ENCODE data around the gene MYH9. TPM values are rescaled to one million over a fixed set of nuclear protein-coding genes. Genes with fewer than 3 reads are reported as not detected.

Gene MYH9
- total and polyA plus RNA-seq, 2 experiments from 2014 or later: 58.4 to 233 TPM

- Mint-ChIP-seq H3K27me3 (ENCODE audit: insufficient read depth, low read depth, poor library complexity) (peaks cover 3% of the 10 kb centered on the region), H3K9me3 (no peaks in the 10 kb centered on the region), H3K36me3 (ENCODE audit: low read depth) (no peaks in the 10 kb centered on the region), H3K4me1 (peaks cover 21% of the 10 kb centered on the region), H3K4me3 (no peak overlapping the region), H3K27ac (no peak overlapping the region)
- no peaks in the 10 kb centered on the region for H3F3A ChIP-seq (replicated peaks; ENCODE audit: low read depth)
- no peaks in the 10 kb centered on the region for H3K36me3 ChIP-seq (ENCODE audit: insufficient read depth)
- no peak for ATAC-seq
- H4K20me1 ChIP-seq (replicated peaks; ENCODE audit: insufficient read depth): no peaks in the 10 kb centered on the region
- TF ChIP-seq ETS1 (IDR thresholded peaks at IDR 0.05) (no peak), CTCF (conservative IDR thresholded peaks at IDR 0.05; ENCODE audit: low read depth in 2 of 2) (no peak), ZNF331 (CRISPR knock-in tag; IDR thresholded peaks at IDR 0.05; ENCODE audit: low read depth) (no peak), POLR2AphosphoS5 (IDR thresholded peaks at IDR 0.05; ENCODE audit: low read depth) (no peak), JUNB (IDR thresholded peaks at IDR 0.05; ENCODE audit: unreplicated experiment) (no peak), ZNF114 (CRISPR knock-in tag; IDR thresholded peaks at IDR 0.05) (no peak), CREB1 (CRISPR knock-in tag; IDR thresholded peaks at IDR 0.05; ENCODE audit: low read depth) (no peak), EZH2 (IDR thresholded peaks at IDR 0.05; ENCODE audit: low read depth, unreplicated experiment) (no peak)
- DNase-seq (ENCODE audit: low spot score): no peak
- H3K4me2 ChIP-seq: no peak overlapping the region
- no peaks in the 10 kb centered on the region for H3K79me2 ChIP-seq (replicated peaks; ENCODE audit: insufficient read depth)
- no peak overlapping the region for H3K4me3 ChIP-seq
- no peaks in the 10 kb centered on the region for H3K9me2 ChIP-seq (ENCODE audit: insufficient read depth)
- no peak overlapping the region for H3K27ac ChIP-seq (ENCODE audit: low read depth)
- no peak overlapping the region for H2AFZ ChIP-seq
- H3K27me3 ChIP-seq (ENCODE audit: insufficient read depth): no peaks in the 10 kb centered on the region
- no peaks in the 10 kb centered on the region for H3K4me1 ChIP-seq (ENCODE audit: insufficient read depth)
These were observed 11.7 kb upstream of the MYH9 start for GRCh38 chr22:36399472-36399778.

DNA sequence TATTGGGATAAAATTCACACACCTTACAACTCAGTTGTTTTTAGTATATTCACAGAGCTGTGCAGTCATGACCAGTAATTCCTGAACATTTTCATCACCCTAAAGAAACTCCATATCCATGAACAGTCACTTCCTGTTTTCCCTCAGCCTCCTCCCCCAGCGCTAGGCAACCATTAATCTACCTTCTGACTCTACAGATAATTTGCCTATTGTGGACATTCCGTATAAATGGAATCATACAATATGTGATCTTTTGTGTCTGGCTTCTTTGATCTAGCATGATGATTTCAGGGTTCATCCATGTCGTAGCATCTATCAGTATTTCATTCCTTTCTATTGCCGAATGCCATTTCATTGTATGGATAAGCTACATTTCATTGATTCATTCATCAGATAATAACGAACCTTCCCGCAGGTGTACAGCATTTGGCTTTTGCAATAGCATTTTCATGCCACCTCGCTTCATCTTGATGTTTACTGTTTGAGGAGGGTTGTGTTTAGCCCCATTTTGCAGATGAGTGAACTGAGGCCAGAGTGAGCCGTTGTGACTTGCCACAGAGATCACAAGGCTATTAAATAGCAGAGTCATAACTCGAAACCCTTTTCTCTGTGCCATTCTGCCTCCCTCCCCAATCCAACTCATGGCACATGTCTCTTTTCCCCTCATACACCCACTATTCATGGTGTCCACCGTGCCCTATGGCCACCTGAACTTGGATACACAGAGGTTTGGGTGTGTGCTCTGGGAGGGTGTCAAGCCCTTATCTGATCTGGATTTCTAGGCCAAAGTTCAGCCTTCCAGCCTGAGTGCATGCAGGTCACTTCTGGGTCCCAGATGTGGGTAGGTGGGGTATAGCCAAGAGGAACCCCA, 11.1 kb upstream of the MYH9 start:
- Histone ChIP-seq H3K27ac (ENCODE audit: low read depth) (no peak overlapping the region; the same call in 1 of the 2 replicates), H3K4me3 (no peak overlapping the region), H3K9me2 (ENCODE audit: insufficient read depth) (no peaks in the 10 kb centered on the region), H3F3A (replicated peaks; ENCODE audit: low read depth) (no peaks in the 10 kb centered on the region), H3K36me3 (ENCODE audit: insufficient read depth) (no peaks in the 10 kb centered on the region), H3K79me2 (replicated peaks; ENCODE audit: insufficient read depth) (no peaks in the 10 kb centered on the region), H3K4me2 (no peak overlapping the region), H2AFZ (no peak overlapping the region), H4K20me1 (replicated peaks; ENCODE audit: insufficient read depth) (no peaks in the 10 kb centered on the region), H3K4me1 (ENCODE audit: insufficient read depth) (no peaks in the 10 kb centered on the region), H3K27me3 (ENCODE audit: insufficient read depth) (no peaks in the 10 kb centered on the region)
- Mint-ChIP-seq H3K9me3 (no peaks in the 10 kb centered on the region), H3K27me3 (ENCODE audit: insufficient read depth, low read depth, poor library complexity) (peaks cover 4% of the 10 kb centered on the region), H3K36me3 (ENCODE audit: low read depth) (no peaks in the 10 kb centered on the region), H3K4me1 (peaks cover 21% of the 10 kb centered on the region), H3K4me3 (no peak overlapping the region), H3K27ac (no peak overlapping the region)
- ATAC-seq: no peak
- no peak for DNase-seq (ENCODE audit: low spot score)
- no peak for TF ChIP-seq POLR2AphosphoS5 (IDR thresholded peaks at IDR 0.05; ENCODE audit: low read depth)
- TF ChIP-seq EZH2phosphoT487 (IDR thresholded peaks at IDR 0.05; ENCODE audit: unreplicated experiment): no peak
- no peak for TF ChIP-seq NANOG (IDR thresholded peaks at IDR 0.05; ENCODE audit: borderline replicate concordance)
- TF ChIP-seq ETS1 (IDR thresholded peaks at IDR 0.05): no peak
- no peak for TF ChIP-seq ZNF114 (CRISPR knock-in tag; IDR thresholded peaks at IDR 0.05)
- no peak for TF ChIP-seq JUNB (IDR thresholded peaks at IDR 0.05; ENCODE audit: unreplicated experiment)
- TF ChIP-seq CTCF (conservative IDR thresholded peaks at IDR 0.05; ENCODE audit: low read depth in 2 of 2): no peak
